GM21576 (cell line): ENCODE data around the gene SHISAL1.

Experiments
- ATAC-seq: cut with Tn5 transposase; IDR thresholded peaks from one replicate; pipeline ENCODE4 v1.9.1; 2021; ENCODE audit warnings: mild to moderate bottlenecking, moderate library complexity; ENCODE audit not compliant: unreplicated experiment

The SHISAL1 gene

DNA sequence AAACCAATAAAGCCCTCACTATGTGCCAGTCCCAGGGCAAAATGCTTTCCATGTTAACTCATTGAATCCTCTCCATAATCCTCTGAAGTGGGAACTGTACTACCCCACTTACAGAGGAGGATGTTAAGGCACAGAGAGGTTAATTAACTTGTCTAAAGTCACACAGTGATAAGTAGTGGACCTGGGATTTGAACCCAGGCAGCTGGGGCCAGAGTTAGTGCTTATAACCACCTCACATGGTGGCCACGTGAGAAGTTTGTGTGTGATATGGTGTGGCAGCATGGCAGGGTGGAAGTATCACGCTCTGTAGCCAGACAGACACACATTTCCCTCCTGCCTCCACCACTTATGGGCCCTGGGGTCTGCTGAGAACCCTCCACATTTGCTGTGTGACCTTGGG, 115.5 kb downstream of the SHISAL1 start:
- ATAC-seq: no peak

DNA sequence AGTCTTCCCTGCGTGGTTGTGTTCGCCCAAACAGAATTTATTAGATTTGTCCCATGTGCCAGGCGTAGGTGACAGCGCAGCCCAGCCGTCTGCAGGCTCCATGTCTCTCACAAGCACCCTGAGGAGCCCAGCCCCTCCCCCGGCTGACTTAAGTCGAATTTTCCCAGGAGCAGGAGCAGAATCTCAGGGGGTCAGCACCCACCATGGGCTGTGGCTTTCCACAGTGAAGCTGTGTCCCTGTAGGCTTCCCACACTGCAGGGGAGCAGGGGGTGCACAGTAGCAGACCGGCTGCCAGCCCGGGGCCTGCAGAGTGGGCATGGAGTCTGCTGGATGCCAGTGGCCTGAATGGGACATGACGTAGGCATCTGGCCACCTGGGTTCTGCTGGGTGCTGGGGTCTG, 116.0 kb downstream of the SHISAL1 start:
- no peak for ATAC-seq

DNA sequence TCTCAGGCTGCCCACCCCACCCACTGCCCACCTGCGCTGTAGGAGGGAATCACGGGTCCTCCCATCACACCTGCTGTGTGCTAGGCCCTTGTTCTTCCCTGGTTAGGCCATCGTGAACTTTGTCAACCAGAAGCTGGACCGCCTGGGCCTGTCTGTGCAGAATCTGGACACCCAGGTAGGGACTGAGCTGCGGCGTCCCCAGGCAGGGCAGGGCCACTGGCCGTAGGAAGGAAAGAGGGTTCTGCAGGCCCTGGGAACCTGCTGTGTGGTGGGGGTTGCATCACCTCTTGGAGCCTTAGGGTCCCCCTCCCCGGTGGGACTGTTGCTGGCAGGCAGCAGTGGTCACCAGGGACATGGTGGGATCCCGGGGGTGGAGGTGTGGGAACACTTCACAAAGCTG, 116.5 kb downstream of the SHISAL1 start:
- no peak for ATAC-seq

DNA sequence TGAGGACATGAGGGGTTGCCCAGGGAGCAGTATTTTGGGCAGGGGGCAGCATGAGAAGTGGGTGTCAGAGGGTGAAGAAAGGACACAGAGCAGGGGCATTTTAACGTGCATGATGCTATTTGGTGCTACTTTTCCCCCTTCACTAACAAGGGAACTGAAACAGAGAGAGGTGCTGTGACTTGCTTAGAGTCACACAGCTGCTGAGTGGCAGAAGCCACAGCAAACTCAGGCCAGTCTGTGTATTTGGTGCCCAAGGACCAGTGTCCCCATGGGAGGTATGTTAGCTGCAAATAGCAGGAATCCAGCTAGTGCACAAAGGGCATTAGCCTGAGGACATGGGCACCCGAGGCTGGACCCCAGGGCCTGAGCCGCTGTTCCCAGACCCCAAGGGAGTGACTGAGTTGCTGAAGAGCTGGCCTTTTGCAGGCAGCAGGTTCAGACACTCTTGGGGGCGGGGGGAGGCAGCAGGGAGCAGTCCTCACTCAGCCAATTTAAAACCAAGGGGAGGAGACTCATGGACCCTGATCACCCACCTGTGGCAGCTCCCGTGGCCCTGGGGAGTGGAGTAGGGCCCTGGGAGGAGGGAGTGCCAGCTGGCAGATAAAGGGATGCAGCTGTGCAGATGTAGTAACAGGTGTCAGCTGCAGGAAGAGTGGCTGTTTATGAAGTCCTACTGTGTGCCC, 117.4 kb downstream of the SHISAL1 start:
- no peak for ATAC-seq

DNA sequence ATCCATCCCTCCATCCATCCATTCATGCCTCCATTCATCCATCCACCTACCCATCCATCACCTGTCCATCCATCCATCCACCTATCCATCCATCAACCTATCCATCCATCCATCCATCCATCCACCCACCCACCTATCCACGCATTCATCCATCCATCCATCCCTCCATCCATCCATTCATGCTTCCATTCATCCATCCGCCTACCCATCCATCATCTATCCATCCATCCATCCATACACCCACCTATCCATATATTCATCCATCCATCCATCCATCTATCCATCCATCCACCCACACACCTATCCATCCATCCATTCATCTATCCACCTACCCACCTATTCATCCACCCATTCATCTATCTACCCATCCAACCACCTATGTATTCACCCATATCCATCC, 118.2 kb downstream of the SHISAL1 start:
- no peak for ATAC-seq
